IMR-90 (cell line): ENCODE data around the gene CMTM1. TPM values are rescaled to one million over a fixed set of nuclear protein-coding genes. Genes with fewer than 3 reads are reported as not detected.

Experiments used
- ATAC-seq: fragments of 200-7000 bp; cut with Tn5 transposase; 2 replicates; pipeline ENCODE4 v1.9.1; 2020; ENCODE audit warnings: low read depth, mild to moderate bottlenecking, moderate library complexity
- BruUV-seq: library from RNA; stranded (reverse); fragments of 400-500 nt; replicated peaks from 2 replicates; lab custom pipeline; 2021; lab: Mats Ljungman, UMichigan
- CTCF ChIA-PET: fragments of 300-600 bp; formaldehyde crosslinking; extraction: SDS; loops from one replicate; lab custom pipeline; 2021; ENCODE audit warnings: antibody characterized with exemption; lab: Yijun Ruan, JAX
- POLR2A ChIA-PET: fragments of 300-600 bp; sonication (Branson Sonifier 250); formaldehyde crosslinking; loops from one replicate; lab custom pipeline; 2022; ENCODE audit warnings: antibody characterized with exemption; ENCODE audit not compliant: unreplicated experiment; lab: Charles Lee
- DNase-seq: peaks from one replicate; pipeline ENCODE4 v3.0.0; 2013
- H2AFZ ChIP-seq: replicated peaks from 2 replicates; pipeline ENCODE3; 2013; ENCODE audit warnings: low read length, mild to moderate bottlenecking; ENCODE audit not compliant: poor library complexity
- H2AK5ac ChIP-seq: 2 replicates; pipeline ENCODE4 v1.6.1; 2013; ENCODE audit warnings: low read depth, low read length, inconsistent platforms
- H2AK9ac ChIP-seq: replicated peaks from 2 replicates; pipeline ENCODE3; 2013; ENCODE audit warnings: mild to moderate bottlenecking, low read depth, low read length, moderate library complexity; ENCODE audit not compliant: poor library complexity
- H2BK120ac ChIP-seq: 2 replicates; pipeline ENCODE4 v1.6.1; 2013; ENCODE audit warnings: low read depth, low read length, inconsistent platforms
- H2BK15ac ChIP-seq: 3 replicates; pipeline ENCODE4 v1.6.1; 2013; ENCODE audit warnings: low read depth, low read length, inconsistent platforms
- H2BK20ac ChIP-seq: 2 replicates; pipeline ENCODE4 v1.6.1; 2013; ENCODE audit warnings: low read depth, mild to moderate bottlenecking, inconsistent platforms, low read length, moderate library complexity
- H2BK5ac ChIP-seq: 2 replicates; pipeline ENCODE4 v1.6.1; 2013; ENCODE audit warnings: mild to moderate bottlenecking, low read depth, low read length, inconsistent platforms; ENCODE audit not compliant: poor library complexity, severe bottlenecking
- H3K14ac ChIP-seq: replicated peaks from 2 replicates; pipeline ENCODE4 v1.6.1; 2013; ENCODE audit warnings: low read depth, low read length, inconsistent platforms
- H3K18ac ChIP-seq: 2 replicates; pipeline ENCODE4 v1.6.1; 2013; ENCODE audit warnings: low read depth, low read length, control low read depth
- H3K23ac ChIP-seq: 2 replicates; pipeline ENCODE4 v1.6.1; 2013; ENCODE audit warnings: low read depth, low read length, inconsistent platforms
- H3K27ac ChIP-seq: 2 replicates; pipeline ENCODE4 v1.5.1; 2013; ENCODE audit warnings: mild to moderate bottlenecking, control low read depth, low read length; ENCODE audit not compliant: insufficient read depth
- H3K27me3 ChIP-seq: 2 replicates; pipeline ENCODE4 v1.6.1; 2013; ENCODE audit warnings: low read length; ENCODE audit not compliant: control insufficient read depth, insufficient read depth
- H3K36me3 ChIP-seq: 2 replicates; pipeline ENCODE4 v1.6.1; 2013; ENCODE audit warnings: low read length, mixed read lengths; ENCODE audit not compliant: control insufficient read depth, insufficient read depth
- H3K4ac ChIP-seq: 2 replicates; pipeline ENCODE4 v1.6.1; 2013; ENCODE audit warnings: low read depth, low read length, inconsistent platforms
- H3K4me1 ChIP-seq: 2 replicates; pipeline ENCODE4 v1.6.1; 2013; ENCODE audit warnings: low read length, mixed read lengths; ENCODE audit not compliant: control insufficient read depth, insufficient read depth
- H3K4me2 ChIP-seq: 2 replicates; pipeline ENCODE4 v1.6.1; 2013; ENCODE audit warnings: low read depth, mild to moderate bottlenecking, control low read depth, low read length, moderate library complexity
- H3K4me3 ChIP-seq: 2 replicates; pipeline ENCODE4 v1.5.1; 2013; ENCODE audit warnings: low read depth, mild to moderate bottlenecking, control low read depth, low read length, moderate library complexity; ENCODE audit not compliant: insufficient read depth
- H3K56ac ChIP-seq: 2 replicates; pipeline ENCODE4 v1.6.1; 2013; ENCODE audit warnings: low read length, inconsistent platforms; ENCODE audit not compliant: insufficient read depth; ENCODE audit errors: extremely low read depth
- H3K79me1 ChIP-seq, 2 experiments: 2 replicates each; pipeline ENCODE4 v1.6.1; 2013; ENCODE audit warnings: low read length in 2 of 2, inconsistent platforms in 1 of 2, low read depth in 1 of 2
- H3K9ac ChIP-seq: 2 replicates; pipeline ENCODE4 v1.6.1; 2013; ENCODE audit warnings: low read depth, low read length, control low read depth
- H3K9me1 ChIP-seq: 2 replicates; pipeline ENCODE4 v1.6.1; 2013; ENCODE audit warnings: low read length, inconsistent platforms; ENCODE audit not compliant: insufficient read depth
- H3K9me3 ChIP-seq: 2 replicates; pipeline ENCODE4 v1.6.1; 2013; ENCODE audit warnings: low read length; ENCODE audit not compliant: control insufficient read depth, insufficient read depth
- H4K20me1 ChIP-seq: 2 replicates; pipeline ENCODE4 v1.6.1; 2013; ENCODE audit warnings: low read length, inconsistent platforms; ENCODE audit not compliant: insufficient read depth
- H4K5ac ChIP-seq: 2 replicates; pipeline ENCODE4 v1.6.1; 2013; ENCODE audit warnings: mild to moderate bottlenecking, low read depth, low read length, control low read depth
- H4K8ac ChIP-seq, 2 experiments: 2 replicates each; pipeline ENCODE4 v1.6.1; 2013; ENCODE audit warnings: low read depth in 2 of 2, low read length in 2 of 2, control low read depth in 1 of 2, inconsistent platforms in 1 of 2
- H4K91ac ChIP-seq: 2 replicates; pipeline ENCODE4 v1.6.1; 2013; ENCODE audit warnings: low read depth, low read length, inconsistent platforms; ENCODE audit not compliant: insufficient read depth
- MAFK ChIP-seq: IDR thresholded peaks from 2 replicates; pipeline ENCODE4 v1.6.1; 2012; ENCODE audit warnings: low read depth, low read length, improper control_type of control experiment
- MXI1 ChIP-seq: IDR thresholded peaks from 2 replicates; pipeline ENCODE4 v1.6.1; 2012; ENCODE audit warnings: low read depth, mild to moderate bottlenecking, low read length, moderate library complexity, borderline replicate concordance
- NFE2L2 ChIP-seq: fragments of 150-350 bp; IDR thresholded peaks from 2 replicates; pipeline ENCODE4 v1.6.1; 2016; ENCODE audit warnings: low read depth, mild to moderate bottlenecking, low read length
- RAD21 ChIP-seq: IDR thresholded peaks from 2 replicates; pipeline ENCODE4 v1.6.1; 2012; ENCODE audit warnings: low read length, improper control_type of control experiment
- WGBS, 2 experiments: methylation state at CpG; one replicate each; pipeline versions ENCODE4 v1.1.5 to v1.1.7; 2013; ENCODE audit warnings: missing lambda C conversion rate in 2 of 2; ENCODE audit not compliant: insufficient read length in 1 of 2; ENCODE audit errors: extremely low coverage in 2 of 2; 5-methylcytosine and 5-hydroxymethylcytosine counted together
- dilution Hi-C: fragments of 300-500 bp; cut with HindIII; formaldehyde crosslinking; loops from one replicate; pipeline ENCODE4 v1.14.3; 2018; ENCODE audit warnings: low sequenced_read_pairs; ENCODE audit not compliant: unreplicated experiment
- in situ Hi-C: fragments of 300-500 bp; cut with MboI; formaldehyde crosslinking; loops from 3 replicates; pipeline ENCODE4 v1.14.3; 2019; ENCODE audit warnings: low sequenced_read_pairs, inconsistent platforms, mixed read lengths
- intact Hi-C: fragments of 100-400 bp; cut with micrococcal nuclease; formaldehyde crosslinking; loops from 2 replicates; pipeline ENCODE4 v1.10.0; 2022
- polyA plus RNA-seq, 3 experiments: library from polyadenylated mRNA; depleted of rRNA; stranded (reverse); fragments of >200 nt; gene quantifications; 2 replicates each; pipeline ENCODE4 v1.2.3, GENCODE V29; 2012; ENCODE audit warnings: low replicate concordance in 1 of 3
- total RNA-seq: library from RNA; depleted of rRNA; stranded (reverse); fragments of >200 nt; gene quantifications from 2 replicates; pipeline ENCODE4 v1.2.3, GENCODE V29; 2012

CMTM1 gene
- total and polyA plus RNA-seq, 2 of the 4 experiments (the other 2 are of a cell fraction) = 0.54 to 2.1 TPM

DNA sequence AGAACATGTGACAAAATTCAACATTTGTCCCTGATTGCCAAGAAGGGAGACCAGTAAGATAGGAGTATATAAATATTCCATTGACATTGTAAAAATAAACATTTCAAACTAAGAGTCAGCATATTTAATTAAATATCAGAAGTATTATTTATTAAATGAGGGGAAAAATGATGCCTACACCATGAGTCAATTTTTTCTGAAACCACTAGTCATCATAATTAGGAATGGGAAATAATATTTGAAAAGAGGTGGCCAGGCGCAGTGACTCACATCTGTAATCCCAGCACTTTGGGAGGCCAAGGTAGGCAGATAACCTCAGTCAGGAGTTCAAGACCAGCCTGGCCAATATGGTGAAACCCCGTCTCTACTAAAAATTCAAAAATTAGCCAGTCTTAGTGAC lies 2.1 kb downstream of the CMTM1 start:
- H4K8ac ChIP-seq = no peak overlapping the region
- no peak overlapping the region for H2AK5ac ChIP-seq
- H3K9me3 ChIP-seq = no peaks in the 10 kb centered on the region
- H3K36me3 ChIP-seq = peaks cover 17% of the 10 kb centered on the region
- H4K91ac ChIP-seq = no peak overlapping the region
- no peak overlapping the region for H3K9ac ChIP-seq
- intact Hi-C loops (no loop called here), in situ Hi-C loops (no loop called here), dilution Hi-C loops (no loop called here)
- H3K9me1 ChIP-seq = peaks cover 8% of the 10 kb centered on the region
- no peak overlapping the region for H3K4me3 ChIP-seq
- CTCF ChIA-PET = interaction anchor here (1.2 kb wide), 1 partner anchor 12 kb away, joined by 4 read pairs; no protein-coding TSS in a partner anchor
- H2BK20ac ChIP-seq = no peak overlapping the region
- peaks cover 8% of the 10 kb centered on the region for H3K4me1 ChIP-seq
- no peak overlapping the region for H3K27ac ChIP-seq
- H4K20me1 ChIP-seq = peaks cover 9% of the 10 kb centered on the region; the same call in 1 of the 2 replicates
- BruUV-seq = no TSS peak
- no peak overlapping the region for H2BK5ac ChIP-seq
- no peak overlapping the region for H3K14ac ChIP-seq
- peaks cover 3% of the 10 kb centered on the region; the same call in 1 of the 2 replicates for H3K27me3 ChIP-seq
- no peak overlapping the region for H2AK9ac ChIP-seq
- no peak overlapping the region for H2BK120ac ChIP-seq
- no peak overlapping the region for H3K56ac ChIP-seq
- peaks cover 0 to 9% of the 10 kb centered on the region in 2 experiments; a peak in 2 of 4 replicates for H3K79me1 ChIP-seq
- no peak overlapping the region for H3K4me2 ChIP-seq
- no peak overlapping the region for H3K18ac ChIP-seq
- 43% methylated on average over 1 of the region's 2 CpGs; no CpG with 5 or more reads in 1 of the 2 experiments for WGBS, 2 experiments
- no peak overlapping the region for H2BK15ac ChIP-seq
- no peak for ATAC-seq
- H3K4ac ChIP-seq = no peak overlapping the region
- TF ChIP-seq RAD21 = no peak
- TF ChIP-seq MXI1 = no peak
- peak; percentile 45 for TF ChIP-seq MAFK
- no peak for TF ChIP-seq NFE2L2
- no peak overlapping the region for H2AFZ ChIP-seq
- H3K23ac ChIP-seq = no peak overlapping the region
- POLR2A ChIA-PET = no interaction called here
- peak; percentile 57 for DNase-seq
- no peak overlapping the region for H4K5ac ChIP-seq
